SU-DHL-6 (cell line): Measurements from ENCODE around the gene NBEA.

Experiments used
- H2AFZ ChIP-seq: fragments of 200-600 bp; sonication (generic); 2 replicates; pipeline ENCODE4 v1.6.1; 2014; ENCODE audit warnings: low read depth, mild to moderate bottlenecking, moderate library complexity, mixed read lengths, antibody characterized with exemption, low read length; ENCODE audit not compliant: severe bottlenecking
- H3F3A ChIP-seq: fragments of 200-600 bp; shearing (Covaris generic); 2 replicates; pipeline ENCODE4 v1.6.0; 2016; ENCODE audit warnings: antibody characterized with exemption, mild to moderate bottlenecking; ENCODE audit not compliant: insufficient read depth
- H3K27ac ChIP-seq: fragments of 200-600 bp; sonication (generic); 2 replicates; pipeline ENCODE4 v1.5.1; 2016; ENCODE audit warnings: low read depth, mild to moderate bottlenecking, low read length, moderate library complexity, mixed read lengths
- H3K27me3 ChIP-seq: fragments of 200-600 bp; sonication (generic), shearing (Covaris generic); 2 replicates; pipeline ENCODE4 v1.6.0; 2014; ENCODE audit warnings: mild to moderate bottlenecking, low read length
- H3K36me3 ChIP-seq: fragments of 200-600 bp; sonication (generic); 2 replicates; pipeline ENCODE4 v1.6.1; 2014; ENCODE audit warnings: mild to moderate bottlenecking, low read length, mixed read lengths
- H3K4me2 ChIP-seq: fragments of 300-600, 200-600 bp; shearing (Covaris generic), sonication (generic); 2 replicates; pipeline ENCODE4 v1.6.0; 2014; ENCODE audit warnings: low read length, low read depth, mild to moderate bottlenecking; ENCODE audit not compliant: poor library complexity, severe bottlenecking
- H3K4me3 ChIP-seq: fragments of 200-600 bp; sonication (generic); 2 replicates; pipeline ENCODE4 v1.5.1; 2014; ENCODE audit warnings: antibody characterized with exemption, low read length, mild to moderate bottlenecking, mixed read lengths; ENCODE audit not compliant: insufficient read depth, poor library complexity, severe bottlenecking
- H3K79me2 ChIP-seq: fragments of 200-600 bp; sonication (generic); 2 replicates; pipeline ENCODE4 v1.6.1; 2014; ENCODE audit warnings: mild to moderate bottlenecking, low read length, moderate library complexity; ENCODE audit not compliant: insufficient read depth
- H3K9ac ChIP-seq: fragments of 200-600 bp; sonication (generic); 2 replicates; pipeline ENCODE4 v1.7.0; 2014; ENCODE audit warnings: mild to moderate bottlenecking, low read length
- H3K9me2 ChIP-seq: fragments of 200-600 bp; sonication (generic); replicated peaks from 2 replicates; pipeline ENCODE4 v1.6.1; 2014; ENCODE audit warnings: low read length; ENCODE audit not compliant: insufficient read depth
- H3K9me3 ChIP-seq: fragments of 200-600 bp; sonication (generic); 2 replicates; pipeline ENCODE4 v1.6.1; 2014; ENCODE audit warnings: low read length, mixed read lengths; ENCODE audit not compliant: insufficient read depth
- H4K20me1 ChIP-seq: fragments of 200-600 bp; sonication (generic); 2 replicates; pipeline ENCODE4 v1.6.1; 2014; ENCODE audit warnings: low read depth, mild to moderate bottlenecking, antibody characterized with exemption, low read length, moderate library complexity, mixed read lengths
- CTCF ChIP-seq: fragments of 200-600 bp; sonication (generic); IDR thresholded peaks from one replicate; pipeline ENCODE4 v1.5.1; 2017; ENCODE audit warnings: antibody characterized with exemption, mild to moderate bottlenecking, low read length, moderate library complexity; ENCODE audit not compliant: insufficient read depth, poor library complexity, severe bottlenecking
- EZH2phosphoT487 ChIP-seq: fragments of 200-600 bp; sonication (generic), shearing (Covaris generic); conservative IDR thresholded peaks from 2 replicates; pipeline ENCODE4 v1.6.1; 2018; ENCODE audit warnings: mild to moderate bottlenecking, antibody characterized with exemption, low read length, moderate library complexity, mixed read lengths

NBEA gene

GRCh38 chr13:35190241-35190640 is 248.2 kb downstream of the NBEA start:
- TF ChIP-seq EZH2phosphoT487 (no peak), CTCF (no peak)

GRCh38 chr13:35191883-35192282 is 249.8 kb downstream of the NBEA start:
- H3K4me3 ChIP-seq = no peak overlapping the region
- H2AFZ ChIP-seq = no peak overlapping the region
- H3K9me3 ChIP-seq = no peaks in the 10 kb centered on the region
- H3K9me2 ChIP-seq = no peaks in the 10 kb centered on the region
- H4K20me1 ChIP-seq = no peaks in the 10 kb centered on the region
- no peaks in the 10 kb centered on the region for H3K36me3 ChIP-seq
- H3K27me3 ChIP-seq = no peaks in the 10 kb centered on the region
- H3K27ac ChIP-seq = no peak overlapping the region
- TF ChIP-seq EZH2phosphoT487 = no peak
- no peak for TF ChIP-seq CTCF
- no peak overlapping the region for H3K9ac ChIP-seq
- H3K4me2 ChIP-seq = no peak overlapping the region
- H3F3A ChIP-seq = no peaks in the 10 kb centered on the region
- no peaks in the 10 kb centered on the region for H3K79me2 ChIP-seq

More at GRCh38 chr13:35190241-35190640, 248.2 kb downstream of the NBEA start:
- no peak overlapping the region for H3K27ac ChIP-seq
- no peaks in the 10 kb centered on the region for H3K36me3 ChIP-seq
- no peak overlapping the region for H3K4me2 ChIP-seq
- no peak overlapping the region for H2AFZ ChIP-seq
- no peaks in the 10 kb centered on the region for H3K79me2 ChIP-seq
- no peaks in the 10 kb centered on the region for H3F3A ChIP-seq
- no peak overlapping the region for H3K4me3 ChIP-seq
- no peaks in the 10 kb centered on the region for H4K20me1 ChIP-seq
- H3K9ac ChIP-seq = no peak overlapping the region
- H3K9me3 ChIP-seq = no peaks in the 10 kb centered on the region
- H3K27me3 ChIP-seq = no peaks in the 10 kb centered on the region
- no peaks in the 10 kb centered on the region for H3K9me2 ChIP-seq

GRCh38 chr13:35198613-35199200 is 256.6 kb downstream of the NBEA start:
- H3F3A ChIP-seq = no peaks in the 10 kb centered on the region
- H3K4me2 ChIP-seq = no peak overlapping the region
- no peaks in the 10 kb centered on the region for H4K20me1 ChIP-seq
- no peaks in the 10 kb centered on the region for H3K79me2 ChIP-seq
- no peaks in the 10 kb centered on the region for H3K36me3 ChIP-seq
- TF ChIP-seq CTCF (no peak), EZH2phosphoT487 (no peak)
- no peaks in the 10 kb centered on the region for H3K9me2 ChIP-seq
- H3K27me3 ChIP-seq = no peaks in the 10 kb centered on the region
- H2AFZ ChIP-seq = no peak overlapping the region
- no peaks in the 10 kb centered on the region for H3K9me3 ChIP-seq
- no peak overlapping the region for H3K27ac ChIP-seq
- H3K9ac ChIP-seq = no peak overlapping the region
- no peak overlapping the region for H3K4me3 ChIP-seq
